Keratinocyte (primary cell): ENCODE data around the gene GRB10. TPM values are rescaled to one million over a fixed set of nuclear protein-coding genes. Genes with fewer than 3 reads are reported as not detected.

Source experiments
- DNase-seq: peaks from one replicate; pipeline ENCODE4 v3.0.0-alpha.2; 2011; ENCODE audit warnings: low read depth, missing footprints, low spot score
- FAIRE-seq: peaks from 2 replicates; lab custom pipeline; 2011; peaks lifted over from hg19 to GRCh38; lab: Jason Lieb, UNC
- H2AFZ ChIP-seq: 2 replicates; pipeline ENCODE4 v1.6.0; 2012; ENCODE audit warnings: low read length, control low read depth, inconsistent platforms; ENCODE audit not compliant: control insufficient read depth
- H3K27ac ChIP-seq: 2 replicates; pipeline ENCODE4 v1.5.1; 2011; ENCODE audit warnings: low read length; ENCODE audit not compliant: control insufficient read depth, insufficient read depth
- H3K27me3 ChIP-seq: 3 replicates; pipeline ENCODE4 v1.6.0; 2011; ENCODE audit warnings: low read length; ENCODE audit not compliant: control insufficient read depth, insufficient read depth; ENCODE audit errors: extremely low read depth
- H3K36me3 ChIP-seq, 2 experiments: 2 replicates in 1 of 2; 3 replicates in 1 of 2; pipeline ENCODE4 v1.5.1; 2011; ENCODE audit warnings: low read length in 2 of 2, mild to moderate bottlenecking in 1 of 2; ENCODE audit not compliant: control insufficient read depth in 2 of 2, insufficient read depth in 2 of 2; ENCODE audit errors: extremely low read depth in 1 of 2
- H3K4me1 ChIP-seq: 3 replicates; pipeline ENCODE4 v1.5.1; 2011; ENCODE audit warnings: low read length; ENCODE audit not compliant: control insufficient read depth, insufficient read depth; ENCODE audit errors: extremely low read depth
- H3K4me2 ChIP-seq: 3 replicates; pipeline ENCODE4 v1.6.0; 2011; ENCODE audit warnings: low read depth, low read length; ENCODE audit not compliant: control insufficient read depth, insufficient read depth; ENCODE audit errors: extremely low read depth
- H3K4me3 ChIP-seq, 3 experiments: fragments of 200-600 bp in 1 of 3; sonication (generic) in 1 of 3; 2 replicates in 2 of 3; 3 replicates in 1 of 3; pipeline ENCODE4 v1.5.1; 2011 to 2016; ENCODE audit warnings: low read length in 3 of 3, mild to moderate bottlenecking in 3 of 3, control low read depth in 2 of 3, inconsistent platforms in 1 of 3, low read depth in 1 of 3, mixed read lengths in 1 of 3, mixed run types in 1 of 3, moderate library complexity in 1 of 3; ENCODE audit not compliant: control insufficient read depth in 2 of 3, insufficient read depth in 2 of 3; ENCODE audit errors: extremely low read depth in 1 of 3
- H3K79me2 ChIP-seq: 2 replicates; pipeline ENCODE4 v1.6.0; 2012; ENCODE audit warnings: low read length; ENCODE audit not compliant: control insufficient read depth, insufficient read depth
- H3K9ac ChIP-seq: 3 replicates; pipeline ENCODE4 v1.6.0; 2011; ENCODE audit warnings: low read length; ENCODE audit not compliant: control insufficient read depth, insufficient read depth; ENCODE audit errors: extremely low read depth
- H3K9me1 ChIP-seq: 3 replicates; pipeline ENCODE4 v1.6.0; 2011; ENCODE audit warnings: low read length; ENCODE audit not compliant: control insufficient read depth, insufficient read depth; ENCODE audit errors: extremely low read depth
- H3K9me3 ChIP-seq: 2 replicates; pipeline ENCODE4 v1.5.1; 2012; ENCODE audit warnings: low read depth, low read length; ENCODE audit not compliant: control insufficient read depth
- H4K20me1 ChIP-seq: 3 replicates; pipeline ENCODE4 v1.6.0; 2011; ENCODE audit warnings: low read length; ENCODE audit not compliant: control insufficient read depth, insufficient read depth; ENCODE audit errors: extremely low read depth
- CTCF ChIP-seq, 3 experiments: IDR thresholded peaks in 1 of 3; conservative IDR thresholded peaks in 1 of 3; optimal IDR thresholded peaks in 1 of 3; 2 replicates in 2 of 3; 3 replicates in 1 of 3; pipeline versions ENCODE3 to v1.5.1; 2011; ENCODE audit warnings: low read length in 3 of 3, mild to moderate bottlenecking in 3 of 3, moderate library complexity in 2 of 3, control low read depth in 1 of 3, inconsistent platforms in 1 of 3; ENCODE audit not compliant: insufficient read depth in 2 of 3; ENCODE audit errors: extremely low read depth in 1 of 3
- EZH2 ChIP-seq: IDR thresholded peaks from one replicate; pipeline ENCODE4 v1.6.1; 2012; ENCODE audit warnings: inconsistent platforms, mild to moderate bottlenecking, low read length, moderate library complexity
- dilution Hi-C: fragments of 300-500 bp; cut with MboI; formaldehyde crosslinking; loops from one replicate; pipeline ENCODE4 v1.7.0; 2020; ENCODE audit warnings: low sequenced_read_pairs; ENCODE audit not compliant: extremely low pct_ligation_motif_present
- polyA plus RNA-seq, 5 experiments: library from polyadenylated mRNA; depleted of rRNA in 3 of 5; stranded (reverse) in 3 of 5; stranded (forward) in 1 of 5; unstranded in 1 of 5; fragments of >200 nt; gene quantifications; 1 replicate in 1 of 5; 2 replicates in 3 of 5; 3 replicates in 1 of 5; pipeline versions ENCODE4 v1.2.1 to v1.2.3, GENCODE V29; 2011 to 2012; ENCODE audit warnings: missing spikeins in 2 of 5, low read depth in 1 of 5, low replicate concordance in 1 of 5

Gene GRB10
- polyA plus RNA-seq, 1 donor (not counting 4 experiments of a cell fraction or from before 2014, with no cell fraction given) = 4.4 TPM

- H3K79me2 ChIP-seq = no peaks in the 10 kb centered on the region
- peaks cover 10% of the 10 kb centered on the region for H3K4me1 ChIP-seq
- H3K9ac ChIP-seq = no peak overlapping the region
- H3K9me3 ChIP-seq = no peaks in the 10 kb centered on the region
- DNase-seq = no peak
- no peak for FAIRE-seq
- H3K9me1 ChIP-seq = peaks cover 2% of the 10 kb centered on the region
- dilution Hi-C loops = no loop called here
- peaks cover 3% of the 10 kb centered on the region for H4K20me1 ChIP-seq
- peaks cover 35% of the 10 kb centered on the region for H3K27me3 ChIP-seq
- H3K4me2 ChIP-seq = no peak overlapping the region
- no peak for TF ChIP-seq CTCF (optimal IDR thresholded peaks at IDR 0.05 in 1 of 3, IDR thresholded peaks at IDR 0.05 in 1 of 3, conservative IDR thresholded peaks at IDR 0.05 in 1 of 3; ENCODE audit: extremely low read depth in 1 of 3, insufficient read depth in 2 of 3, low read length in 3 of 3)
- TF ChIP-seq EZH2 = no peak
- no peak overlapping the region for H3K27ac ChIP-seq
- no peak overlapping the region for H3K4me3 ChIP-seq
- no peaks in the 10 kb centered on the region for H3K36me3 ChIP-seq
- no peak overlapping the region for H2AFZ ChIP-seq
Observed at GRCh38 chr7:50808282-50808888, 25.7 kb upstream of the GRB10 start.

- FAIRE-seq = no peak
- peaks cover 43% of the 10 kb centered on the region for H3K27me3 ChIP-seq
Observed at GRCh38 chr7:50807026-50807730, 24.5 kb upstream of the GRB10 start.

More at GRCh38 chr7:50807026-50807730, 24.5 kb upstream of the GRB10 start:
- Histone ChIP-seq H3K4me1 (peaks cover 7% of the 10 kb centered on the region), H3K27ac (no peak overlapping the region), H3K9ac (no peak overlapping the region), H3K4me3 (no peak overlapping the region), H3K79me2 (no peaks in the 10 kb centered on the region), H3K9me3 (no peaks in the 10 kb centered on the region), H2AFZ (no peak overlapping the region), H3K36me3 (no peaks in the 10 kb centered on the region), H3K9me1 (no peaks in the 10 kb centered on the region), H4K20me1 (peaks cover 3% of the 10 kb centered on the region), H3K4me2 (no peak overlapping the region)
- dilution Hi-C loops = no loop called here
- DNase-seq = no peak
- TF ChIP-seq CTCF (optimal IDR thresholded peaks at IDR 0.05 in 1 of 3, IDR thresholded peaks at IDR 0.05 in 1 of 3, conservative IDR thresholded peaks at IDR 0.05 in 1 of 3; ENCODE audit: extremely low read depth in 1 of 3, insufficient read depth in 2 of 3, low read length in 3 of 3) (no peak), EZH2 (no peak)
